HepG2 (cell line): Measurements from ENCODE around the gene ARHGEF6. TPM values are rescaled to one million over a fixed set of nuclear protein-coding genes. Genes with fewer than 3 reads are reported as not detected.

ENCODE experiments used
- ATAC-seq: fragments of 200-7000 bp; cut with Tn5 transposase; 3 replicates; pipeline ENCODE4 v1.9.1; 2020; ENCODE audit warnings: mild to moderate bottlenecking, moderate library complexity
- BruUV-seq: library from RNA; stranded (reverse); fragments of 400-500 nt; replicated peaks from 2 replicates; lab custom pipeline; 2021; lab: Mats Ljungman, UMichigan
- CTCF ChIA-PET: fragments of 300-600 bp; formaldehyde crosslinking; extraction: SDS; loops from one replicate; lab custom pipeline; 2021; ENCODE audit warnings: low total read pairs, inconsistent platforms, low intra/inter-chr PET ratio; lab: Yijun Ruan, JAX
- POLR2A ChIA-PET: fragments of 350-600 bp; sonication (Branson Sonifier 250); formaldehyde crosslinking; loops from one replicate; lab custom pipeline; 2020; ENCODE audit warnings: antibody characterized with exemption, inconsistent platforms; lab: Yijun Ruan, JAX
- DNase-seq: peaks from one replicate; pipeline ENCODE4 v3.0.0-alpha.2; 2015; ENCODE audit warnings: low spot score
- FAIRE-seq: peaks from 3 replicates; lab custom pipeline; 2011; peaks lifted over from hg19 to GRCh38; lab: Jason Lieb, UNC
- H2AFZ ChIP-seq: one replicate; pipeline ENCODE4 v1.6.1; 2011; ENCODE audit warnings: low read length, inconsistent platforms
- H3K27ac ChIP-seq: fragments of 300-600 bp; 3 replicates; pipeline ENCODE4 v1.8.0; 2011; ENCODE audit warnings: mixed run types, mild to moderate bottlenecking, mixed read lengths, low read length, inconsistent platforms; ENCODE audit not compliant: insufficient read depth; ENCODE audit errors: extremely low read length
- H3K27me3 ChIP-seq, 2 experiments: fragments of 200-600 bp in 1 of 2; 2 replicates in 1 of 2; 3 replicates in 1 of 2; pipeline versions ENCODE4 v1.6.0 to v1.8.0; 2011; ENCODE audit warnings: low read length in 2 of 2, mild to moderate bottlenecking in 2 of 2, moderate library complexity in 2 of 2, inconsistent platforms in 1 of 2; ENCODE audit not compliant: insufficient read depth in 2 of 2, control insufficient read depth in 1 of 2
- H3K36me3 ChIP-seq, 2 experiments: fragments of 200-600 bp in 1 of 2; replicated peaks in 1 of 2; 2 replicates in 1 of 2; 3 replicates in 1 of 2; pipeline versions ENCODE4 v1.5.1 to v1.8.0; 2011; ENCODE audit warnings: low read length in 2 of 2, inconsistent platforms in 1 of 2; ENCODE audit not compliant: insufficient read depth in 2 of 2, control insufficient read depth in 1 of 2
- H3K4me1 ChIP-seq: 2 replicates; pipeline ENCODE4 v1.5.1; 2012; ENCODE audit warnings: low read length, inconsistent platforms; ENCODE audit not compliant: insufficient read depth
- H3K4me2 ChIP-seq: 2 replicates; pipeline ENCODE4 v1.6.0; 2011; ENCODE audit warnings: low read depth, low read length, inconsistent platforms
- H3K4me3 ChIP-seq, 3 experiments: fragments of 200-600 bp in 1 of 3; sonication (generic), shearing (Covaris generic) in 1 of 3; replicated peaks in 1 of 3; 2 replicates each; pipeline ENCODE4 v1.5.1; 2011 to 2016; ENCODE audit warnings: low read length in 3 of 3, inconsistent platforms in 2 of 3, low read depth in 2 of 3, mild to moderate bottlenecking in 2 of 3, control low read depth in 1 of 3, mixed read lengths in 1 of 3; ENCODE audit not compliant: insufficient read depth in 1 of 3
- H3K79me2 ChIP-seq: one replicate; pipeline ENCODE4 v1.6.1; 2011; ENCODE audit warnings: low read length, inconsistent platforms; ENCODE audit not compliant: insufficient read depth
- H3K9ac ChIP-seq: 2 replicates; pipeline ENCODE4 v1.6.0; 2011; ENCODE audit warnings: mild to moderate bottlenecking, low read depth, low read length, inconsistent platforms; ENCODE audit not compliant: insufficient read depth
- H3K9me3 ChIP-seq: 2 replicates; pipeline ENCODE4 v1.5.1; 2012; ENCODE audit warnings: mild to moderate bottlenecking, low read length
- H4K20me1 ChIP-seq: 2 replicates; pipeline ENCODE4 v1.6.0; 2011; ENCODE audit warnings: inconsistent platforms, mild to moderate bottlenecking, low read length, moderate library complexity; ENCODE audit not compliant: insufficient read depth
- E2F1 ChIP-seq: sonication (generic); formaldehyde crosslinking; IDR thresholded peaks from 2 replicates; pipeline ENCODE4 v1.5.0; 2020; ENCODE audit warnings: missing genetic modification reagents
- HOXA5 ChIP-seq: sonication (generic); formaldehyde crosslinking; IDR thresholded peaks from 2 replicates; pipeline ENCODE4 v1.4.0; 2020; ENCODE audit warnings: missing genetic modification reagents
- KDM6A ChIP-seq: IDR thresholded peaks from 2 replicates; pipeline ENCODE4 v1.6.1; 2016; ENCODE audit warnings: low read depth
- POLR2AphosphoS5 ChIP-seq: IDR thresholded peaks from 2 replicates; pipeline ENCODE4 v1.6.1; 2012; ENCODE audit warnings: low read depth, low read length
- YY1 ChIP-seq: IDR thresholded peaks from 2 replicates; pipeline ENCODE4 v1.6.1; 2011; ENCODE audit warnings: low read length, low read depth, moderate library complexity, mild to moderate bottlenecking; ENCODE audit not compliant: insufficient read depth, insufficient replicate concordance
- ZFY ChIP-seq: sonication (generic); formaldehyde crosslinking; IDR thresholded peaks from 2 replicates; pipeline ENCODE4 v1.4.0; 2020; ENCODE audit warnings: missing genetic modification reagents
- ZNF318 ChIP-seq: sonication (generic); formaldehyde crosslinking; IDR thresholded peaks from 2 replicates; pipeline ENCODE4 v1.4.0; 2020; ENCODE audit warnings: mild to moderate bottlenecking, missing genetic modification reagents
- ZNF598 ChIP-seq: sonication (generic); formaldehyde crosslinking; IDR thresholded peaks from 2 replicates; pipeline ENCODE4 v1.5.1; 2020; ENCODE audit warnings: mild to moderate bottlenecking, missing genetic modification reagents, borderline replicate concordance
- WGBS: methylation state at CpG from one replicate; pipeline ENCODE4 v1.1.6; 2017; ENCODE audit warnings: low lambda C conversion rate; 5-methylcytosine and 5-hydroxymethylcytosine counted together
- in situ Hi-C: cut with HindIII; loops from 2 replicates; pipeline ENCODE4 v1.10.0; 2017; ENCODE audit warnings: low pct_unique_long_range_greater_than_20kb; ENCODE audit not compliant: extremely low pct_ligation_motif_present
- intact Hi-C: fragments of 100-400 bp; cut with micrococcal nuclease; formaldehyde crosslinking; loops from one replicate; pipeline ENCODE4 v1.10.0; 2022; ENCODE audit not compliant: unreplicated experiment
- polyA plus RNA-seq, 8 experiments: library from polyadenylated mRNA; depleted of rRNA in 3 of 8; stranded (reverse) in 7 of 8; unstranded in 1 of 8; fragments of >200 nt; fragmentation: Illumina TruSeq in 4 of 8; extraction: Trizol in 4 of 8; gene quantifications; 2 replicates each; pipeline versions ENCODE4 v1.2.1 to v1.2.3, GENCODE V29; 2011 to 2016; ENCODE audit warnings: low read depth in 4 of 8, missing spikeins in 1 of 8, mixed read lengths in 1 of 8; ENCODE audit not compliant: insufficient read depth in 1 of 8
- total RNA-seq, 5 experiments: library from RNA; depleted of rRNA; stranded (reverse); fragments of >200 nt; fragmentation: Illumina TruSeq; extraction: Trizol; gene quantifications; 2 replicates each; pipeline ENCODE4 v1.2.3, GENCODE V29; 2016; ENCODE audit warnings: low read depth in 1 of 5

ARHGEF6 gene
- total and polyA plus RNA-seq, 2 of the 13 experiments (the other 11 are each of a cell fraction or from before 2014, with no cell fraction given), result 0.03 TPM; not detected in 1

DNA sequence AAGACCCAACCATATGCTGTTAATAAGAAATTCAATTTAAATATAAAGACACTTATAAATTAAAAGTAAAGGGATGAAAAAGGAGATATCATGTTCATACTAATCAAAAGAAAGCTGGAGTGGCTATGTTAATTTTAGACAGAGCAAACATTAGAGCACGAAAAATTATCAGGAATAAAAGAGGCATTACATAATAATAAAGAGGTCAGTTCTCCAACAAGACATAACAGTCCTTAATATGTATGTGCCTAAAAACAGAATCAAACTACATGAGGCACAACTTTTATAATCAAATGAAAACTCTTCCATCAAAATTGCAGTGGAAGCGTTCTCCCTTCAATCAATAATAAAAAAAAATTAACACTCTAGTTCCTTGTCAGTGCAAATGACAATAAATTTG lies 62.6 kb downstream of the ARHGEF6 start (continued):
- no peak for TF ChIP-seq YY1
- TF ChIP-seq ZNF598 (CRISPR knock-in tag), result no peak
- TF ChIP-seq ZFY, result no peak
- TF ChIP-seq KDM6A (CRISPR knock-in tag), result no peak
- TF ChIP-seq HOXA5 (CRISPR knock-in tag), result no peak
- no peak for TF ChIP-seq POLR2AphosphoS5

DNA sequence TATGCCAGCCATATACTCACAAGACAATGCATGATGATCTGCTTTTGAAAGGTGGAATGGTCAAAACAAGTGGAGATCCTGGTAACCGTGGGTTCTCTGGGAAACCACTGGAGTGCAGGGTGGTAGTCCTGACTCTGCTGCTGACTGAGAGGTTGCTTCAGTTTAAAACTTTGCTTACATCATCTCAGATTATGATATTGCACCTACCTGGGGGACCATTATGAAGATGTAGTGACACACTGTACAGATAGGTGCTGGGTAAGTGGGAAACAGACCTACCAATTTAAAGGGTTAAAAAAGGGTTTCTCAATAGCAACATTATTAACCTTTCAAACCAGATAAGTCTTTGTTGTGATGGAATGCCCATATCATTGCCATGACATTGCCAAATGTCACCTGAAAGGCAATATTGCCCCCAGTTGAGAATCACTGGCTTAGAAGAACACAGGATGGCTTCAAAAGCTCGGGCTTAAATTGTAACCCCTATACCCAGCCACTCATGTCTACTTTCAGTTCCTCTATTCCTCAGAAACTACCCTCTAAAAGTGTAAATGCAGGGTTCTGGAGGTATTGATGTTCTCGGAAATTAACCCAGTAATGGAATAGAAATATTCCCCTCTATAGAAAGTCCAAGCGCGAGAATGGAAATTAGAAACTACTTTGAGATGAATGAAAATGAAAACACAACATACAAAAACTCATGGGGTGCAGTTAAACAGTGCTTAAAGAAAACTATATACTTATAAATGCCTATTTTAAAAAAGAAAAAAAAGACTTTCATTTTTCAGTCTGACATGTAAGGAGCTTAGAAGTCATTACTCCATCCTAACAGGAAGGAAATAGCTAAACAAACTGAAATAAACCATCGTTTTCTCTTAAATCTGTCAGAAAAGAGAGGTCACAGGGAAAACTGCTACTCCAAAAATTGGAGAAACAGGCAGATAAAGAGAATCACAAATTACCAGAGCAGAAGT lies 65.8 kb downstream of the ARHGEF6 start:
- H3K9me3 ChIP-seq, result no peaks in the 10 kb centered on the region
- H3K36me3 ChIP-seq, result no peaks in the 10 kb centered on the region
- no peak overlapping the region for H2AFZ ChIP-seq
- no peaks in the 10 kb centered on the region for H3K79me2 ChIP-seq
- H3K4me2 ChIP-seq, result no peak overlapping the region
- H4K20me1 ChIP-seq, result no peaks in the 10 kb centered on the region
- BruUV-seq, result no TSS peak
- intact Hi-C loops, result loop anchor here (5.0 kb wide), 1 partner anchor 337 kb away; no protein-coding TSS in a partner anchor
- TF ChIP-seq ZNF318 (CRISPR knock-in tag) (no peak), E2F1 (CRISPR knock-in tag) (no peak)
- H3K9ac ChIP-seq, result no peak overlapping the region
- no peak overlapping the region for H3K4me3 ChIP-seq
- WGBS, result 32% methylated on average over 6 of the region's 6 CpGs
- POLR2A ChIA-PET, result no interaction called here
- no peak for DNase-seq
- CTCF ChIA-PET, result no interaction called here
- no peaks in the 10 kb centered on the region for H3K4me1 ChIP-seq
- no peak overlapping the region for H3K27ac ChIP-seq
- ATAC-seq, result no peak
- no peaks in the 10 kb centered on the region for H3K27me3 ChIP-seq
- in situ Hi-C loops, result loop anchor here (25.0 kb wide), 1 partner anchor 197 kb away; no protein-coding TSS in a partner anchor
- no peak for FAIRE-seq
